GM23248 (cell line): Measurements from ENCODE around the gene SGMS1.
"Not testable (repeated sequence)": the region's sequence is repeated elsewhere in the genome, so short reads cannot be mapped to it uniquely, and the experiment has no call there.

ENCODE experiments used
- EZH2 ChIP-seq: fragments of 200-600 bp; sonication (generic); IDR thresholded peaks from 2 replicates; pipeline ENCODE4 v1.6.1; 2018; ENCODE audit warnings: antibody characterized with exemption, mild to moderate bottlenecking; ENCODE audit not compliant: insufficient read depth, poor library complexity, severe bottlenecking
- EZH2phosphoT487 ChIP-seq: fragments of 200-600 bp; sonication (generic); IDR thresholded peaks from 2 replicates; pipeline ENCODE4 v1.6.1; 2018; ENCODE audit warnings: antibody characterized with exemption, moderate library complexity, mild to moderate bottlenecking, low read depth; ENCODE audit not compliant: insufficient read depth

DNA sequence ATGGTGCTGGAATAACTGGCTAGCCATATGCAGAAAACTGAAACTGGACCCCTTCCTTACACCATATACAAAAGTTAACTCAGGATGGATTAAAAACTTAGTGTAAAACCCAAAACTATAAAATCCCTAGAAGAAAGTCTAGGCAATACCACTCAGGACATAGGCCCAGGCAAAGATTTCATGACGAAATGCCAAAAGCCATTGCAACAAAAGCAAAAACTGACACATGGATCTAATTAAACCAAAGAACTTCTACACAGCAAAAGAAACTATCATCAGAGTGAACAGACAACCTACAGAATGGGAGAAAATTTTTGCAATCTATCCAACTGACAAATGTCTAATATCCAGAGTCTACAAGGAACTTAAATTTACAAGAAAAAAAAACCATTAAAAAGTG lies 75.3 kb downstream of the SGMS1 start:
- not testable (repeated sequence) for TF ChIP-seq EZH2, EZH2phosphoT487
